ENCODE measurements around the gene RNF17.
A peak's percentile ranks its signal among the peaks of the same experiment; 100 is the strongest.

DNA sequence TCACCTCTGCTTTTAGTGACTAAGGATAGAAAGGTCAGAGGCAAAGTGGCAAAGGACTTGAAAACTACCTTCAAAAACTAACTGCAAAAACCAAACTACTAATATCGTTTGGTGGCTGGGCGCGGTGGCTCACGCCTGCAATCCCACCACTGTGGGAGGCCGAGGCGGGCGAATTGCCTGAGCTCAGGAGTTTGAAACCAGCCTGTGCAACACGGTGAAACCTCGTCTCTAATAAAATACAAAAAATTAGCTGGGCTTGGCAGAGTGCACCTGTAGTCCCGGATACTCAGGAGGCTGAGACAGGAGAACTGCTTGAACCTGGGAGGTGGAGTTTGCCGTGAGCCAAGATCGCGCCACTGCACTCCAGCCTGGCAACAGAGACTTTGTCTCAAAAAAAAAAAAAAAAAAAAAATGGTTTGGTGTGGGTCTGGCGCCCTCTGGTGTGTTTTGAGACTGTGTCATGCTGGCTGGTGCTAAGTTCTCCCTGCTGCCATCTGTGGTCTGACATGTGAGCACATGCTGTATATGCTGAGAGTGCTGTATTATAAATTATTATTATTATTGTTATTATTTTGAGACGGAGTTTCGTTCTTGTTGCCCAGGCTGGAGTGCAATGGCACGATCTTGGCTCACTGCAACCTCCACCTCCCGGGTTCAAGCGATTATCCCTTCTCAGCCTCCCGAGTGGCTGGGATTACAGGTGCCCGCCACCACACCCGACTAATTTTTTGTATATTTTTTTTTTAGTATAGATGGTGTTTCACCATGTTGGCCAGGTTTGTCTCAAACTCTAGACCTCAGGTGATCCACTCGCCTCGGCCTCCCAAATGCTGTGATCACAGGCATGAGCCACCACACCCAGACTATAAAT is 36.0 kb upstream of the RNF17 start:
- TF ChIP-seq, protein P1, sequence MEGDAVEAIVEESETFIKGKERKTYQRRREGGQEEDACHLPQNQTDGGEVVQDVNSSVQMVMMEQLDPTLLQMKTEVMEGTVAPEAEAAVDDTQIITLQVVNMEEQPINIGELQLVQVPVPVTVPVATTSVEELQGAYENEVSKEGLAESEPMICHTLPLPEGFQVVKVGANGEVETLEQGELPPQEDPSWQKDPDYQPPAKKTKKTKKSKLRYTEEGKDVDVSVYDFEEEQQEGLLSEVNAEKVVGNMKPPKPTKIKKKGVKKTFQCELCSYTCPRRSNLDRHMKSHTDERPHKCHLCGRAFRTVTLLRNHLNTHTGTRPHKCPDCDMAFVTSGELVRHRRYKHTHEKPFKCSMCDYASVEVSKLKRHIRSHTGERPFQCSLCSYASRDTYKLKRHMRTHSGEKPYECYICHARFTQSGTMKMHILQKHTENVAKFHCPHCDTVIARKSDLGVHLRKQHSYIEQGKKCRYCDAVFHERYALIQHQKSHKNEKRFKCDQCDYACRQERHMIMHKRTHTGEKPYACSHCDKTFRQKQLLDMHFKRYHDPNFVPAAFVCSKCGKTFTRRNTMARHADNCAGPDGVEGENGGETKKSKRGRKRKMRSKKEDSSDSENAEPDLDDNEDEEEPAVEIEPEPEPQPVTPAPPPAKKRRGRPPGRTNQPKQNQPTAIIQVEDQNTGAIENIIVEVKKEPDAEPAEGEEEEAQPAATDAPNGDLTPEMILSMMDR (IDR thresholded peaks at IDR 0.05; ENCODE audit: borderline replicate concordance, extremely low read depth, low read length, poor library complexity, severe bottlenecking), result peak; percentile 78
- no peak for TF ChIP-seq EZH2 (IDR thresholded peaks at IDR 0.05; ENCODE audit: borderline replicate concordance, low read depth, low read length, severe bottlenecking)

All from DND-41 (cell line).